Mesodermal cell (in vitro differentiated cells): ENCODE measurements around the gene SCN5A.
A peak's percentile ranks its signal among the peaks of the same experiment; 100 is the strongest.

Source experiments
- H3K27ac ChIP-seq: 2 replicates; pipeline ENCODE4 v1.7.0; 2013; ENCODE audit warnings: mild to moderate bottlenecking, low read depth, low read length, moderate library complexity; ENCODE audit not compliant: severe bottlenecking
- H3K36me3 ChIP-seq: 2 replicates; pipeline ENCODE4 v1.7.1; 2013; ENCODE audit warnings: mild to moderate bottlenecking, low read length, moderate library complexity; ENCODE audit not compliant: control insufficient read depth, insufficient read depth
- H3K4me1 ChIP-seq: one replicate; pipeline ENCODE4 v1.7.1; 2013; ENCODE audit warnings: mild to moderate bottlenecking, low read length; ENCODE audit not compliant: insufficient read depth, control insufficient read depth, poor library complexity, severe bottlenecking
- H3K4me3 ChIP-seq: 2 replicates; pipeline ENCODE4 v1.7.0; 2013; ENCODE audit warnings: low read length, control low read depth, mild to moderate bottlenecking; ENCODE audit not compliant: insufficient read depth, poor library complexity, severe bottlenecking; ENCODE audit errors: extremely low read depth
- H3K9me3 ChIP-seq: 2 replicates; pipeline ENCODE4 v1.7.1; 2013; ENCODE audit warnings: mild to moderate bottlenecking, low read length, moderate library complexity; ENCODE audit not compliant: control insufficient read depth
- WGBS, 2 experiments: methylation state at CpG; one replicate each; pipeline ENCODE4 v1.1.5; 2013; ENCODE audit warnings: missing lambda C conversion rate in 2 of 2; ENCODE audit not compliant: insufficient coverage in 2 of 2; 5-methylcytosine and 5-hydroxymethylcytosine counted together

SCN5A gene

GRCh38 chr3:38658841-38659240, 9.4 kb upstream of the SCN5A start:
- H3K9me3 ChIP-seq = peaks cover 3% of the 10 kb centered on the region
- H3K4me3 ChIP-seq = no peak overlapping the region
- 29 to 44% methylated on average over 5 to 8 of the region's 9 CpGs for WGBS, 2 experiments
- peaks cover 11% of the 10 kb centered on the region for H3K4me1 ChIP-seq
- H3K27ac ChIP-seq = no peak overlapping the region
- no peaks in the 10 kb centered on the region for H3K36me3 ChIP-seq

- Histone ChIP-seq H3K27ac (no peak overlapping the region), H3K4me1 (peaks cover 11% of the 10 kb centered on the region), H3K36me3 (no peaks in the 10 kb centered on the region), H3K9me3 (no peaks in the 10 kb centered on the region), H3K4me3 (no peak overlapping the region)
- WGBS, 2 experiments = 73 to 79% methylated on average over 3 to 4 of the region's 5 CpGs
These were observed 7.9 kb upstream of the SCN5A start for GRCh38 chr3:38657369-38657768.

- Histone ChIP-seq H3K4me3 (no peak overlapping the region), H3K36me3 (no peaks in the 10 kb centered on the region), H3K9me3 (no peaks in the 10 kb centered on the region), H3K27ac (no peak overlapping the region), H3K4me1 (peaks cover 11% of the 10 kb centered on the region)
- WGBS, 2 experiments = 6 to 20% methylated on average over 1 to 2 of the region's 7 CpGs
These were observed 6.3 kb upstream of the SCN5A start for GRCh38 chr3:38655708-38656300.

DNA sequence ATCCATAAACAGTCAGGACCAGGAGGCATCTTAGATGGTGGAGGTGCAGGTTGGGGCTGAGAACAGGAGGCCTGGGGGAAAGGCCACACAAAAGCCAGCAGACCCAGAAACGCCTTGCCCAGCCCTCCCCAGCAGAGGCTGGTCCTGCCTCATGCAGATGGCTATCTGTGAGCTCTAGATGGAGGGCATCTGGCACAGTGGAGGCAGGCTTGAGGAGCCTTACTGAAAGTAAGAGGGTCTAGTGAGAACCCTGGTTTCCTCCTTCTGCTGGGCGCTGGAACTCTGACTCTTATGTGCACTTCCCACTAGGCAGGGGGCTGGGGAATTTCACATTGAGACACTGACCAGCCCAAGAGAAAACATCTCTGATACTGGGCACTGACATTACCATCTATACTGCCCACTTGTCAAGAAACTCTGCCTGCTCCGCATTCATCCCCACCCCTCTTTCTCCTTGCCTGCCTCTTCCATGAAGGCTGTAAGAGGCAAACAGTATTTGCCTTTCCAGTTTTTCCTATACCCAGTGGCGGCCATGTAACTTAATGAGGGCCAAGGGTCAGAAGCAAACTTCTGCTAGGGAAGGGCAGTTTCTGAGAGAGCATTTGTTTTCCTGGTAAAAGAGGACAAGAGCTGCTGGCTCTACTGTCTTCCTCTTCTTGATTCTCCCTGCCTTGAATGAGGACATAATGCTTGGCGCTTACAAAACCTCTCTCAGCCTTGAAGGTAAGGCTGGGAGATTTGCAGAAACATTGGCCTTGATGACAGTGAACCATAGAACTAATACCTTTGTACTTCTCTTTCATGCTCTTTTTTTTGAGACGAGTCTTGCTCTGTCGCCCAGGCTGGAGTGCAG, 4.4 kb upstream of the SCN5A start:
- peaks cover 11% of the 10 kb centered on the region for H3K4me1 ChIP-seq
- no peak overlapping the region for H3K27ac ChIP-seq
- no peaks in the 10 kb centered on the region for H3K9me3 ChIP-seq
- 80 to 93% methylated on average over 4 of the region's 7 CpGs for WGBS, 2 experiments
- H3K36me3 ChIP-seq = no peaks in the 10 kb centered on the region
- H3K4me3 ChIP-seq = no peak overlapping the region

GRCh38 chr3:38652934-38653333, 3.4 kb upstream of the SCN5A start:
- no peaks in the 10 kb centered on the region for H3K36me3 ChIP-seq
- no peaks in the 10 kb centered on the region for H3K9me3 ChIP-seq
- H3K27ac ChIP-seq = no peak overlapping the region
- H3K4me3 ChIP-seq = no peak overlapping the region
- H3K4me1 ChIP-seq = peaks cover 3% of the 10 kb centered on the region
- 60% methylated on average over 1 of the region's 1 CpG; no CpG with 5 or more reads in 1 of the 2 experiments for WGBS, 2 experiments

- Histone ChIP-seq H3K4me3 (no peak overlapping the region), H3K27ac (no peak overlapping the region), H3K36me3 (no peaks in the 10 kb centered on the region), H3K9me3 (no peaks in the 10 kb centered on the region), H3K4me1 (no peaks in the 10 kb centered on the region)
- 9 to 15% methylated on average over 14 to 16 of the region's 19 CpGs for WGBS, 2 experiments
These were observed 1.8 kb upstream of the SCN5A start for GRCh38 chr3:38651153-38651789.

GRCh38 chr3:38650248-38650951, 913 bp upstream of the SCN5A start:
- Histone ChIP-seq H3K9me3 (no peaks in the 10 kb centered on the region), H3K36me3 (no peaks in the 10 kb centered on the region), H3K4me1 (no peaks in the 10 kb centered on the region), H3K27ac (no peak overlapping the region), H3K4me3 (no peak overlapping the region)
- 71 to 79% methylated on average over 7 of the region's 14 CpGs for WGBS, 2 experiments

DNA sequence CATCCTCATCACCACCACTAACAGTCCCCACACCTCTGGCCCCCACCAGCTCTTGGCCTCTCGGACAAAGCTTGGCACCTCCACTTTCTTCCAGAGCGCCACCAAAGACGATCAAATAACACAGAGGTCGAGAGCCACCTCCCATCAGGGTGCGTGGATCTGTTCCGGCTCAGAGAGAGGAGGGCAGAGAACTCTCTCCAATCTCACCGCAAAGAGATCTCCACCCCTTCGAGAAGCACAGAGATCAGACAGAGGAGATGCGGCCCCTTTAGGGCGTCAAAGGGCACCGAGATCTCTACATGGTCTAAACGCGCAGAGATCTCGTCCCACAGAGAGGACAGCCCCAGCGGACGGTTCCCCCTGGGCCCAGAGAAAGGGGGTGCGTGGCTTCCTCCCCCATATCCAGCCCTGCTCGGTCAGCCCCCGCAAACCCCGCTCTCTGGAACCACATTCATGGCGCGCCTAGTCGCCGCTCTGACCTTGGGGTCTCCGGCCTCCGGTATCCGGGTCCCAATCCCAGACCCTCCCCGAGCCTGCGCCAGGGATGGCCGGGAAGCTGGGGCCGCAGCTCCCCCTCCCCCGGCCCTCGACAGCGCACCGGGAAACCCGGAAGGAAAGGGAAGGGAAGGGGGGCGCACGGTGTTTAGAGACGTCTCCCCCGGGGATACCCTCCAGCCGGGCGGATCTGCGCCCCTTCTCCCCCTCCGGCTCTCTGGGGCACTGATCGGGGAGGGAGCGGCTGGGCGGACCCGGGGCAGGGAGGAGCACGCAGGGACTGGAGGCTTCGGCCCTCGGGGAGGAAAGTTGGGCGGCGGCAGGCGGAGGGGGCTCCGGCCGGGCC, 608 bp downstream of the SCN5A start:
- H3K4me1 ChIP-seq = no peaks in the 10 kb centered on the region
- WGBS, 2 experiments = 14 to 15% methylated on average over 35 to 43 of the region's 56 CpGs
- H3K27ac ChIP-seq = no peak overlapping the region
- H3K36me3 ChIP-seq = no peaks in the 10 kb centered on the region
- no peaks in the 10 kb centered on the region for H3K9me3 ChIP-seq
- peak overlapping the region; percentile 48 for H3K4me3 ChIP-seq

- Histone ChIP-seq H3K4me3 (no peak overlapping the region), H3K4me1 (no peaks in the 10 kb centered on the region), H3K9me3 (no peaks in the 10 kb centered on the region), H3K27ac (no peak overlapping the region), H3K36me3 (no peaks in the 10 kb centered on the region)
- WGBS, 2 experiments = 92 to 97% methylated on average over 5 to 6 of the region's 7 CpGs
These were observed 1.3 kb downstream of the SCN5A start for GRCh38 chr3:38648024-38648658.
